Neural crest cell (in vitro differentiated cells): ENCODE data around the gene PRSS21. TPM values are rescaled to one million over a fixed set of nuclear protein-coding genes. Genes with fewer than 3 reads are reported as not detected.

ENCODE experiments used
- DNase-seq: peaks from one replicate; pipeline ENCODE4 v3.0.0; 2021; ENCODE audit warnings: low read depth, mixed read lengths, low spot score
- H3K27ac Mint-ChIP-seq: one replicate; pipeline ENCODE4 v1.8.0; 2021; ENCODE audit warnings: mild to moderate bottlenecking, mixed read lengths; ENCODE audit not compliant: unreplicated experiment
- H3K27me3 Mint-ChIP-seq: 2 replicates; pipeline ENCODE4 v1.8.0; 2021; ENCODE audit warnings: low read depth, mild to moderate bottlenecking, mixed read lengths
- H3K36me3 Mint-ChIP-seq: 2 replicates; pipeline ENCODE4 v1.8.0; 2021; ENCODE audit warnings: low read depth, mild to moderate bottlenecking, mixed read lengths
- H3K4me1 Mint-ChIP-seq: 2 replicates; pipeline ENCODE4 v1.8.0; 2021; ENCODE audit warnings: mixed read lengths
- H3K4me3 Mint-ChIP-seq: one replicate; pipeline ENCODE4 v1.8.0; 2021; ENCODE audit warnings: mild to moderate bottlenecking, mixed read lengths
- H3K9me3 Mint-ChIP-seq: 2 replicates; pipeline ENCODE4 v1.8.0; 2021; ENCODE audit warnings: mixed read lengths
- CTCF ChIP-seq: fragments of 200-600 bp; sonication (generic); conservative IDR thresholded peaks from 2 replicates; pipeline ENCODE4 v1.5.0; 2021; ENCODE audit warnings: antibody characterized with exemption, mild to moderate bottlenecking
- total RNA-seq: library from RNA; stranded (reverse); gene quantifications from 2 replicates; pipeline ENCODE4 v1.2.1, GENCODE V29; 2021

PRSS21 gene
- total RNA-seq, 1 donor from 2014 or later: not detected

- Mint-ChIP-seq H3K9me3 (no peaks in the 10 kb centered on the region), H3K36me3 (no peaks in the 10 kb centered on the region), H3K27me3 (peaks cover 12% of the 10 kb centered on the region), H3K4me1 (no peaks in the 10 kb centered on the region), H3K27ac (no peak overlapping the region), H3K4me3 (no peak overlapping the region)
- no peak for TF ChIP-seq CTCF
- no peak for DNase-seq
Measured at GRCh38 chr16:2826591-2827373, 9.7 kb downstream of the PRSS21 start.

- Mint-ChIP-seq H3K4me3 (no peak overlapping the region), H3K36me3 (no peaks in the 10 kb centered on the region), H3K27me3 (peaks cover 10% of the 10 kb centered on the region), H3K4me1 (no peaks in the 10 kb centered on the region), H3K9me3 (no peaks in the 10 kb centered on the region), H3K27ac (no peak overlapping the region)
- DNase-seq: no peak
- no peak for TF ChIP-seq CTCF
Measured at GRCh38 chr16:2827374-2827791, 10.3 kb downstream of the PRSS21 start.

- H3K27me3 Mint-ChIP-seq: peaks cover 15% of the 10 kb centered on the region
- no peak overlapping the region for H3K27ac Mint-ChIP-seq
Measured at GRCh38 chr16:2827831-2828520, 10.9 kb downstream of the PRSS21 start.

GRCh38 chr16:2828521-2828840, 11.4 kb downstream of the PRSS21 start:
- no peak for TF ChIP-seq CTCF
- DNase-seq: no peak
- Mint-ChIP-seq H3K27ac (no peak overlapping the region), H3K27me3 (peaks cover 13% of the 10 kb centered on the region), H3K9me3 (no peaks in the 10 kb centered on the region), H3K36me3 (no peaks in the 10 kb centered on the region), H3K4me3 (no peak overlapping the region), H3K4me1 (no peaks in the 10 kb centered on the region)

More at GRCh38 chr16:2827831-2828520, 10.9 kb downstream of the PRSS21 start:
- no peak for DNase-seq
- Mint-ChIP-seq H3K9me3 (no peaks in the 10 kb centered on the region), H3K4me3 (no peak overlapping the region), H3K36me3 (no peaks in the 10 kb centered on the region), H3K4me1 (no peaks in the 10 kb centered on the region)
- TF ChIP-seq CTCF: no peak

GRCh38 chr16:2828876-2829430, 11.9 kb downstream of the PRSS21 start:
- H3K27ac Mint-ChIP-seq: no peak overlapping the region
- no peaks in the 10 kb centered on the region for H3K36me3 Mint-ChIP-seq
- H3K27me3 Mint-ChIP-seq: peaks cover 14% of the 10 kb centered on the region
- DNase-seq: no peak
- no peak for TF ChIP-seq CTCF
- H3K9me3 Mint-ChIP-seq: no peaks in the 10 kb centered on the region
- no peaks in the 10 kb centered on the region for H3K4me1 Mint-ChIP-seq
- no peak overlapping the region for H3K4me3 Mint-ChIP-seq
